CD4-positive, alpha-beta T cell treated with Interleukin-2 at 100 ng/mL for 4 hours (primary cell): ENCODE measurements around the gene FLAD1.
A peak's percentile ranks its signal among the peaks of the same experiment; 100 is the strongest.

Experiments
- DNase-seq: peaks from one replicate; pipeline ENCODE4 v3.0.0-alpha.2; 2020; ENCODE audit warnings: low spot score

FLAD1 gene

GRCh38 chr1:155017041-155017945 is 34.1 kb downstream of the FLAD1 start:
- peak; percentile 92 for DNase-seq

GRCh38 chr1:155017946-155018316 is 34.8 kb downstream of the FLAD1 start:
- no peak for DNase-seq

GRCh38 chr1:155018617-155019348 is 35.6 kb downstream of the FLAD1 start:
- no peak for DNase-seq

- no peak for DNase-seq
These were observed 36.5 kb downstream of the FLAD1 start for GRCh38 chr1:155019377-155020245.

GRCh38 chr1:155022136-155022926 is 39.2 kb downstream of the FLAD1 start:
- DNase-seq: no peak

GRCh38 chr1:155022927-155023236 is 39.7 kb downstream of the FLAD1 start:
- no peak for DNase-seq

GRCh38 chr1:155023627-155024026 is 40.5 kb downstream of the FLAD1 start:
- no peak for DNase-seq

- no peak for DNase-seq
These were observed 41.2 kb downstream of the FLAD1 start for GRCh38 chr1:155024315-155024714.

GRCh38 chr1:155026154-155026553 is 43.0 kb downstream of the FLAD1 start:
- DNase-seq: no peak

GRCh38 chr1:155026588-155026987 is 43.4 kb downstream of the FLAD1 start:
- DNase-seq: no peak

GRCh38 chr1:155029513-155030242 is 46.5 kb downstream of the FLAD1 start:
- DNase-seq: no peak

GRCh38 chr1:155030243-155030795 is 47.2 kb downstream of the FLAD1 start:
- no peak for DNase-seq

- DNase-seq: no peak
These were observed 47.8 kb downstream of the FLAD1 start for GRCh38 chr1:155030899-155031298.

GRCh38 chr1:155032886-155033285 is 49.7 kb downstream of the FLAD1 start:
- DNase-seq: no peak

GRCh38 chr1:155033524-155033923 is 50.4 kb downstream of the FLAD1 start, which contains the start of the genes DCST1 and DCST2:
TSS of gene DCST1 (plus strand) at chr1:155033824. CDS start at chr1:155034037, 213 bp downstream.
TSS of gene DCST2 (minus strand) at chr1:155033781. CDS start at chr1:155033701, 80 bp downstream.
- DNase-seq: no peak

GRCh38 chr1:155034318-155035208 is 51.4 kb downstream of the FLAD1 start:
- no peak for DNase-seq

- no peak for DNase-seq
These were observed 52.8 kb downstream of the FLAD1 start for GRCh38 chr1:155035936-155036335.

- DNase-seq: no peak
These were observed 53.9 kb downstream of the FLAD1 start for GRCh38 chr1:155037043-155037442.

GRCh38 chr1:155037851-155038441 is 54.8 kb downstream of the FLAD1 start:
- DNase-seq: no peak
